GM23338 (cell line): ENCODE results near the gene MGLL. TPM values are rescaled to one million over a fixed set of nuclear protein-coding genes. Genes with fewer than 3 reads are reported as not detected.

Experiments used
- ATAC-seq: fragments of 200-7000 bp; cut with Tn5 transposase; 3 replicates; pipeline ENCODE4 v1.9.1; 2020
- DNase-seq: peaks from one replicate; pipeline ENCODE4 v3.0.0-alpha.2; 2015; ENCODE audit warnings: low spot score
- H2AFZ ChIP-seq: fragments of 200-600 bp; sonication (generic); 2 replicates; pipeline ENCODE4 v1.8.0; 2016; ENCODE audit warnings: antibody characterized with exemption, mild to moderate bottlenecking, moderate library complexity
- H3F3A ChIP-seq: fragments of 200-600 bp; sonication (generic); replicated peaks from 2 replicates; pipeline ENCODE4 v1.8.0; 2017; ENCODE audit warnings: antibody characterized with exemption, mixed run types, low read depth
- H3K27ac ChIP-seq: fragments of 200-600 bp; sonication (generic); 2 replicates; pipeline ENCODE4 v1.6.1; 2016; ENCODE audit warnings: low read depth
- H3K27me3 ChIP-seq: fragments of 200-600 bp; sonication (generic); 2 replicates; pipeline ENCODE4 v1.8.0; 2016; ENCODE audit warnings: mild to moderate bottlenecking, mixed run types, moderate library complexity; ENCODE audit not compliant: insufficient read depth
- H3K36me3 ChIP-seq: fragments of 200-600 bp; sonication (generic); 2 replicates; pipeline ENCODE4 v1.8.0; 2016; ENCODE audit warnings: mild to moderate bottlenecking; ENCODE audit not compliant: insufficient read depth
- H3K4me1 ChIP-seq: fragments of 200-600 bp; sonication (generic); 2 replicates; pipeline ENCODE4 v1.8.0; 2016; ENCODE audit warnings: mild to moderate bottlenecking, moderate library complexity; ENCODE audit not compliant: insufficient read depth
- H3K4me2 ChIP-seq: fragments of 200-600 bp; sonication (generic); 2 replicates; pipeline ENCODE4 v1.7.1; 2017; ENCODE audit warnings: mixed run types
- H3K4me3 ChIP-seq: fragments of 200-600 bp; sonication (generic); 2 replicates; pipeline ENCODE4 v1.6.1; 2016; ENCODE audit warnings: mixed run types
- H3K79me2 ChIP-seq: fragments of 200-600 bp; sonication (generic); replicated peaks from 2 replicates; pipeline ENCODE4 v1.8.0; 2017; ENCODE audit warnings: mild to moderate bottlenecking; ENCODE audit not compliant: insufficient read depth
- H3K9me2 ChIP-seq: fragments of 200-600 bp; sonication (generic); 2 replicates; pipeline ENCODE4 v1.8.0; 2017; ENCODE audit not compliant: insufficient read depth
- H4K20me1 ChIP-seq: fragments of 200-600 bp; sonication (generic); replicated peaks from 2 replicates; pipeline ENCODE4 v1.8.0; 2017; ENCODE audit warnings: mild to moderate bottlenecking; ENCODE audit not compliant: insufficient read depth
- H3K27ac Mint-ChIP-seq: 2 replicates; pipeline ENCODE4 v1.8.0; 2020; ENCODE audit warnings: inconsistent platforms, mild to moderate bottlenecking, moderate library complexity, mixed read lengths
- H3K27me3 Mint-ChIP-seq: 3 replicates; pipeline ENCODE4 v1.8.0; 2022; ENCODE audit warnings: low read depth, mild to moderate bottlenecking, moderate library complexity, mixed read lengths, inconsistent platforms; ENCODE audit not compliant: insufficient read depth, poor library complexity
- H3K36me3 Mint-ChIP-seq: 3 replicates; pipeline ENCODE4 v1.8.0; 2021; ENCODE audit warnings: low read depth, mild to moderate bottlenecking, inconsistent platforms, moderate library complexity, mixed read lengths
- H3K4me1 Mint-ChIP-seq: 3 replicates; pipeline ENCODE4 v1.8.0; 2020; ENCODE audit warnings: mild to moderate bottlenecking, inconsistent platforms, mixed read lengths
- H3K4me3 Mint-ChIP-seq: 3 replicates; pipeline ENCODE4 v1.8.0; 2021; ENCODE audit warnings: moderate library complexity, mild to moderate bottlenecking, inconsistent platforms, mixed read lengths
- H3K9me3 Mint-ChIP-seq: 3 replicates; pipeline ENCODE4 v1.8.0; 2020; ENCODE audit warnings: moderate library complexity, mild to moderate bottlenecking, inconsistent platforms, mixed read lengths
- CREB1 ChIP-seq: fragments of 250-450 bp; sonication (Bioruptor Pico); IDR thresholded peaks from 2 replicates; pipeline ENCODE4 v1.5.0; 2020; ENCODE audit warnings: low read depth, mild to moderate bottlenecking, moderate library complexity
- ETS1 ChIP-seq: IDR thresholded peaks from 2 replicates; pipeline ENCODE4 v1.6.1; 2016; ENCODE audit warnings: antibody characterized with exemption
- EZH2phosphoT487 ChIP-seq: fragments of 200-600 bp; sonication (generic); IDR thresholded peaks from one replicate; pipeline ENCODE4 v1.8.1; 2018; ENCODE audit warnings: antibody characterized with exemption; ENCODE audit not compliant: unreplicated experiment
- JUNB ChIP-seq: IDR thresholded peaks from one replicate; pipeline ENCODE4 v1.6.1; 2016; ENCODE audit warnings: antibody characterized with exemption; ENCODE audit not compliant: unreplicated experiment
- NANOG ChIP-seq: IDR thresholded peaks from 2 replicates; pipeline ENCODE4 v1.6.1; 2016; ENCODE audit warnings: antibody characterized with exemption, borderline replicate concordance
- POLR2AphosphoS5 ChIP-seq: IDR thresholded peaks from 2 replicates; pipeline ENCODE4 v1.6.1; 2016; ENCODE audit warnings: antibody characterized with exemption, low read depth
- STAT1 ChIP-seq: IDR thresholded peaks from one replicate; pipeline ENCODE4 v1.6.1; 2016; ENCODE audit warnings: antibody characterized with exemption; ENCODE audit not compliant: unreplicated experiment
- ZNF114 ChIP-seq: fragments of 250-450 bp; sonication (Bioruptor Pico); IDR thresholded peaks from 2 replicates; pipeline ENCODE4 v1.5.0; 2020; ENCODE audit warnings: mild to moderate bottlenecking, moderate library complexity
- ZNF331 ChIP-seq: fragments of 250-450 bp; sonication (Bioruptor Pico); IDR thresholded peaks from 2 replicates; pipeline ENCODE4 v1.5.0; 2020; ENCODE audit warnings: low read depth, mild to moderate bottlenecking, moderate library complexity
- polyA plus RNA-seq: library from polyadenylated mRNA; unstranded; fragments of >200 nt; fragmentation: Nextera tagmentation; extraction: Ambion mirVana; gene quantifications from 2 replicates; pipeline ENCODE4 v1.2.1, GENCODE V29; 2016
- total RNA-seq: library from RNA; depleted of rRNA; stranded (reverse); fragments of >200 nt; shearing (Covaris generic); gene quantifications from 2 replicates; pipeline ENCODE4 v1.2.3, GENCODE V29; 2014
- TF ChIP-seq, protein P1 (sequence below), 2 experiments: fragments of 200-600 bp in 1 of 2; sonication (generic) in 1 of 2; conservative IDR thresholded peaks; 2 replicates each; pipeline versions ENCODE4 v1.5.1 to v1.6.1; 2016 to 2017; ENCODE audit warnings: antibody characterized with exemption in 2 of 2, low read depth in 2 of 2, mild to moderate bottlenecking in 2 of 2, moderate library complexity in 1 of 2
- TF ChIP-seq, protein P2 (sequence below): IDR thresholded peaks from one replicate; pipeline ENCODE4 v1.6.1; 2018; ENCODE audit warnings: antibody characterized with exemption; ENCODE audit not compliant: unreplicated experiment

Gene MGLL
- total and polyA plus RNA-seq, 2 experiments from 2014 or later = 0.71 to 0.83 TPM

GRCh38 chr3:127800508-127800907 lies 21.8 kb downstream of the MGLL start:
- DNase-seq (no peak), ATAC-seq (peak; percentile 38; the same call in 1 of the 3 replicates)
- H3K9me3 Mint-ChIP-seq = no peaks in the 10 kb centered on the region
- Histone ChIP-seq H4K20me1 (no peaks in the 10 kb centered on the region), H3K27ac (no peak overlapping the region), H3K4me1 (no peaks in the 10 kb centered on the region), H3K4me3 (no peak overlapping the region), H3K79me2 (no peaks in the 10 kb centered on the region), H3K9me2 (no peaks in the 10 kb centered on the region), H3K36me3 (no peaks in the 10 kb centered on the region), H3F3A (no peaks in the 10 kb centered on the region), H3K27me3 (no peaks in the 10 kb centered on the region), H3K4me2 (no peak overlapping the region), H2AFZ (no peak overlapping the region)
- H3K4me3 Mint-ChIP-seq = no peak overlapping the region
- no peak for TF ChIP-seq ZNF331 (CRISPR knock-in tag)
- TF ChIP-seq ZNF114 = no peak
- TF ChIP-seq CREB1 (CRISPR knock-in tag) = no peak
- TF ChIP-seq, protein P1, sequence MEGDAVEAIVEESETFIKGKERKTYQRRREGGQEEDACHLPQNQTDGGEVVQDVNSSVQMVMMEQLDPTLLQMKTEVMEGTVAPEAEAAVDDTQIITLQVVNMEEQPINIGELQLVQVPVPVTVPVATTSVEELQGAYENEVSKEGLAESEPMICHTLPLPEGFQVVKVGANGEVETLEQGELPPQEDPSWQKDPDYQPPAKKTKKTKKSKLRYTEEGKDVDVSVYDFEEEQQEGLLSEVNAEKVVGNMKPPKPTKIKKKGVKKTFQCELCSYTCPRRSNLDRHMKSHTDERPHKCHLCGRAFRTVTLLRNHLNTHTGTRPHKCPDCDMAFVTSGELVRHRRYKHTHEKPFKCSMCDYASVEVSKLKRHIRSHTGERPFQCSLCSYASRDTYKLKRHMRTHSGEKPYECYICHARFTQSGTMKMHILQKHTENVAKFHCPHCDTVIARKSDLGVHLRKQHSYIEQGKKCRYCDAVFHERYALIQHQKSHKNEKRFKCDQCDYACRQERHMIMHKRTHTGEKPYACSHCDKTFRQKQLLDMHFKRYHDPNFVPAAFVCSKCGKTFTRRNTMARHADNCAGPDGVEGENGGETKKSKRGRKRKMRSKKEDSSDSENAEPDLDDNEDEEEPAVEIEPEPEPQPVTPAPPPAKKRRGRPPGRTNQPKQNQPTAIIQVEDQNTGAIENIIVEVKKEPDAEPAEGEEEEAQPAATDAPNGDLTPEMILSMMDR (conservative IDR thresholded peaks at IDR 0.05; ENCODE audit: low read depth in 2 of 2) = no peak
- TF ChIP-seq EZH2phosphoT487 = no peak
- TF ChIP-seq ETS1 = no peak
- TF ChIP-seq NANOG = no peak
- TF ChIP-seq, protein P2, sequence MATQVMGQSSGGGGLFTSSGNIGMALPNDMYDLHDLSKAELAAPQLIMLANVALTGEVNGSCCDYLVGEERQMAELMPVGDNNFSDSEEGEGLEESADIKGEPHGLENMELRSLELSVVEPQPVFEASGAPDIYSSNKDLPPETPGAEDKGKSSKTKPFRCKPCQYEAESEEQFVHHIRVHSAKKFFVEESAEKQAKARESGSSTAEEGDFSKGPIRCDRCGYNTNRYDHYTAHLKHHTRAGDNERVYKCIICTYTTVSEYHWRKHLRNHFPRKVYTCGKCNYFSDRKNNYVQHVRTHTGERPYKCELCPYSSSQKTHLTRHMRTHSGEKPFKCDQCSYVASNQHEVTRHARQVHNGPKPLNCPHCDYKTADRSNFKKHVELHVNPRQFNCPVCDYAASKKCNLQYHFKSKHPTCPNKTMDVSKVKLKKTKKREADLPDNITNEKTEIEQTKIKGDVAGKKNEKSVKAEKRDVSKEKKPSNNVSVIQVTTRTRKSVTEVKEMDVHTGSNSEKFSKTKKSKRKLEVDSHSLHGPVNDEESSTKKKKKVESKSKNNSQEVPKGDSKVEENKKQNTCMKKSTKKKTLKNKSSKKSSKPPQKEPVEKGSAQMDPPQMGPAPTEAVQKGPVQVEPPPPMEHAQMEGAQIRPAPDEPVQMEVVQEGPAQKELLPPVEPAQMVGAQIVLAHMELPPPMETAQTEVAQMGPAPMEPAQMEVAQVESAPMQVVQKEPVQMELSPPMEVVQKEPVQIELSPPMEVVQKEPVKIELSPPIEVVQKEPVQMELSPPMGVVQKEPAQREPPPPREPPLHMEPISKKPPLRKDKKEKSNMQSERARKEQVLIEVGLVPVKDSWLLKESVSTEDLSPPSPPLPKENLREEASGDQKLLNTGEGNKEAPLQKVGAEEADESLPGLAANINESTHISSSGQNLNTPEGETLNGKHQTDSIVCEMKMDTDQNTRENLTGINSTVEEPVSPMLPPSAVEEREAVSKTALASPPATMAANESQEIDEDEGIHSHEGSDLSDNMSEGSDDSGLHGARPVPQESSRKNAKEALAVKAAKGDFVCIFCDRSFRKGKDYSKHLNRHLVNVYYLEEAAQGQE = no peak
- no peak for TF ChIP-seq STAT1
- TF ChIP-seq JUNB = no peak
- no peak for TF ChIP-seq POLR2AphosphoS5
- H3K27ac Mint-ChIP-seq = no peak overlapping the region
- no peaks in the 10 kb centered on the region for H3K36me3 Mint-ChIP-seq
- peaks cover 3% of the 10 kb centered on the region; the same call in 2 of the 3 replicates for H3K4me1 Mint-ChIP-seq
- H3K27me3 Mint-ChIP-seq = no peaks in the 10 kb centered on the region
